Sigmoid colon (tissue), 7 donors: ENCODE measurements around the gene NOL4L. TPM values are rescaled to one million over a fixed set of nuclear protein-coding genes. Genes with fewer than 3 reads are reported as not detected.
"Not testable (repeated sequence)": the region's sequence is repeated elsewhere in the genome, so short reads cannot be mapped to it uniquely, and the experiment has no call there.

Experiments used
- DNase-seq: peaks from one replicate; pipeline ENCODE4 v3.0.0-alpha.2; 2019
- H3K27ac ChIP-seq, 4 donors: fragments of 200-600 bp; sonication (generic); one replicate each; pipeline ENCODE4 v1.5.1; 2016 to 2019; ENCODE audit warnings: mild to moderate bottlenecking in 1 of 4
- H3K27me3 ChIP-seq, 3 donors: fragments of 200-600 bp; sonication (generic); one replicate each; pipeline ENCODE4 v1.5.1; 2019; ENCODE audit warnings: mild to moderate bottlenecking in 1 of 3
- H3K36me3 ChIP-seq, 4 donors: fragments of 200-600 bp; sonication (generic); one replicate each; pipeline ENCODE4 v1.5.1; 2016 to 2019
- H3K4me1 ChIP-seq, 4 donors: fragments of 200-600 bp; sonication (generic); one replicate each; pipeline ENCODE4 v1.5.1; 2017 to 2019
- H3K4me3 ChIP-seq, 4 donors: fragments of 200-600 bp; sonication (generic); one replicate each; pipeline ENCODE4 v1.5.1; 2017 to 2019; ENCODE audit warnings: mild to moderate bottlenecking in 2 of 4, moderate library complexity in 1 of 4
- H3K9me3 ChIP-seq, 4 donors: fragments of 200-600 bp in 3 of 4; sonication (generic) in 3 of 4; one replicate each; pipeline versions ENCODE4 v1.5.1 to v1.6.1; 2013 to 2019
- EP300 ChIP-seq, 4 donors: sonication (generic); formaldehyde crosslinking; IDR thresholded peaks; one replicate each; pipeline ENCODE4 v1.6.1; 2017; ENCODE audit warnings: antibody characterized with exemption in 4 of 4
- POLR2A ChIP-seq, 2 donors: fragments of 450-650 bp; IDR thresholded peaks; one replicate each; pipeline ENCODE4 v1.6.1; 2016; ENCODE audit warnings: antibody characterized with exemption in 2 of 2, mild to moderate bottlenecking in 2 of 2, moderate library complexity in 2 of 2
- POLR2AphosphoS5 ChIP-seq, 4 donors: sonication (generic); formaldehyde crosslinking; IDR thresholded peaks; one replicate each; pipeline ENCODE4 v1.6.1; 2017; ENCODE audit warnings: antibody characterized with exemption in 4 of 4
- WGBS, 2 donors: extraction: QIAGEN DNeasy Blood & Tissue Kit; methylation state at CpG; one replicate each; pipeline ENCODE4 v1.1.7; 2013; 5-methylcytosine and 5-hydroxymethylcytosine counted together
- intact Hi-C: fragments of 100-400 bp; cut with DNase I; formaldehyde crosslinking; loops from one replicate; pipeline ENCODE4 v1.15.1; 2023
- polyA plus RNA-seq, 3 donors: library from polyadenylated mRNA; stranded (reverse); fragments of 200-250 nt; gene quantifications; one replicate each; pipeline ENCODE4 v1.2.3, GENCODE V29; 2013
- total RNA-seq, 4 donors: library from RNA; depleted of rRNA; stranded (reverse); fragments of >200 nt; gene quantifications; one replicate each; pipeline ENCODE4 v1.1.0, GENCODE V29; 2016
- TF ChIP-seq, protein P1 (sequence below), 4 experiments: fragments of 450-650 bp in 3 of 4; fragments of 200-600 bp in 1 of 4; IDR thresholded peaks; one replicate each; pipeline ENCODE4 v1.5.1; 2016 to 2019; ENCODE audit warnings: antibody characterized with exemption in 4 of 4, mild to moderate bottlenecking in 3 of 4, moderate library complexity in 2 of 4
- donor health status: healthy with polysubstance abuse.
- donor health status: Bipolar disorder and iron deficiency.
- donor health status: healthy.

Gene NOL4L
- total and polyA plus RNA-seq, 7 donors, result 9.2 to 34.7 (median 16.8) TPM

DNA sequence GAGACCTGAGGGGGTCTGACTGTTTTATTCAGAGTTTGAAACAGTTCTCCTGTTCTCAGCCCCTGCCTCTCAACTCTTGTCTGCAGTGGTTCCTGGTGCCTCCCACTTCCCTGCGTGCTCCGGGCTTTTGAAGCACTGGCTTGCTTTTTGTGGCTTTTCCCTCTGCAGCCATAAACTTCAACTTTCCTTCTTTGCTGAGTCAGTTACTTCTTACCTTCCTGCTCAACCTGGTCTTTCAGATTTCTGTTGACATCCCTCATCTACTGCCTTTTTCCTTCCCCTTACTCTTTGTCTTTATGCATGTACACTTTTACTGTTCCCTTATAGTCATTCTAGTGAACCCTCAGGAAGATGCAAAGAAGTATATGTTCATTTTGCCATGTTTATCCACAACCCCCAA is 169.6 kb downstream of the NOL4L start:
- 38 to 84% methylated on average over 2 of the region's 2 CpGs for WGBS, 2 donors
- no peaks in the 10 kb centered on the region for H3K27me3 ChIP-seq
- H3K36me3 ChIP-seq, result no peaks in the 10 kb centered on the region
- H3K27ac ChIP-seq, result no peak overlapping the region
- TF ChIP-seq POLR2AphosphoS5 (IDR thresholded peaks at IDR 0.05) (no peak), POLR2A (IDR thresholded peaks at IDR 0.05) (no peak), EP300 (IDR thresholded peaks at IDR 0.05) (no peak)
- TF ChIP-seq, protein P1, sequence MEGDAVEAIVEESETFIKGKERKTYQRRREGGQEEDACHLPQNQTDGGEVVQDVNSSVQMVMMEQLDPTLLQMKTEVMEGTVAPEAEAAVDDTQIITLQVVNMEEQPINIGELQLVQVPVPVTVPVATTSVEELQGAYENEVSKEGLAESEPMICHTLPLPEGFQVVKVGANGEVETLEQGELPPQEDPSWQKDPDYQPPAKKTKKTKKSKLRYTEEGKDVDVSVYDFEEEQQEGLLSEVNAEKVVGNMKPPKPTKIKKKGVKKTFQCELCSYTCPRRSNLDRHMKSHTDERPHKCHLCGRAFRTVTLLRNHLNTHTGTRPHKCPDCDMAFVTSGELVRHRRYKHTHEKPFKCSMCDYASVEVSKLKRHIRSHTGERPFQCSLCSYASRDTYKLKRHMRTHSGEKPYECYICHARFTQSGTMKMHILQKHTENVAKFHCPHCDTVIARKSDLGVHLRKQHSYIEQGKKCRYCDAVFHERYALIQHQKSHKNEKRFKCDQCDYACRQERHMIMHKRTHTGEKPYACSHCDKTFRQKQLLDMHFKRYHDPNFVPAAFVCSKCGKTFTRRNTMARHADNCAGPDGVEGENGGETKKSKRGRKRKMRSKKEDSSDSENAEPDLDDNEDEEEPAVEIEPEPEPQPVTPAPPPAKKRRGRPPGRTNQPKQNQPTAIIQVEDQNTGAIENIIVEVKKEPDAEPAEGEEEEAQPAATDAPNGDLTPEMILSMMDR (IDR thresholded peaks at IDR 0.05), result no peak
- DNase-seq, result no peak
- no peaks in the 10 kb centered on the region for H3K9me3 ChIP-seq
- no peak overlapping the region for H3K4me3 ChIP-seq
- H3K4me1 ChIP-seq, result peaks cover 0 to 28% (median 16%) of the 10 kb centered on the region in 4 donors
- intact Hi-C loops, result no loop called here

DNA sequence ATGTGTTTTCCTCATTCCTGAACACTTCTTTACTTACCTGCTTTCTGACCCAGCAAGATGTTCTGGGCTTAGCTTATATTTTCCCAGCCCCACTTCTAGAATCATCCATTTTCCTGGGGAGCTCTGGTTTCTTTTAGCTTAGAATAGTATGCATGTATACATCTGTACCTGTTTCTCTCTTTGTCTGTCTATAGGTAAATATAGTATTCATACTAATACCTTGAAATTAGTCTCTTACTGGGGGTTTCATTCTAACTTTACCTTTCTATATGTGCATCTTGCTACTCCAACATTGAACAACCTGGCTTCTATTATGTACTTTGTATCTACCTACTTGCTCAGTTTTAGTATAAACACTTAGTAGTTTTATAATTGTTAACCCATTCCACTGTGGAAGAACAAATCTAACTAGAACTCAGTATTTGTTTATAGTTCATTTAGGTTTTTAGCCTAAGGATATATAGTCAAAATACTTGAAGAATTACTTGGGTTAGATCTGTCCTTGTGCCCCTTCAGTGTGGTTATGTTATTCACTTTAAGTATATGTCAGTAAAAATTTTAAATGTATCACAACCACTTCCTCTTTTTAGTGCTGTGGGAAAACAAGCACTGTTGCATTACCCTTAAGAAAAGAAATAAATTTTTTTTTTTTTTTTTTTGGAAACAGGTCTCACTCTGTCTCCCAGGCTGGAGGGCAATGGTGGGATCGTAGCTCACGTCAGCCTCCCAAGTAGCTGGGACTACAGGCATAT is 173.0 kb downstream of the NOL4L start:
- Histone ChIP-seq H3K27me3 (no peaks in the 10 kb centered on the region), H3K9me3 (no peaks in the 10 kb centered on the region), H3K36me3 (peaks cover 0 to 11% (median 0%) of the 10 kb centered on the region in 4 donors), H3K4me1 (peaks cover 0 to 23% (median 10%) of the 10 kb centered on the region in 4 donors), H3K4me3 (no peak overlapping the region), H3K27ac (no peak overlapping the region)
- intact Hi-C loops, result no loop called here
- 58 to 88% methylated on average over 2 of the region's 2 CpGs for WGBS, 2 donors
- DNase-seq, result no peak
- TF ChIP-seq, protein P1 (IDR thresholded peaks at IDR 0.05), result no peak
- TF ChIP-seq POLR2AphosphoS5 (IDR thresholded peaks at IDR 0.05) (no peak), POLR2A (IDR thresholded peaks at IDR 0.05) (no peak), EP300 (IDR thresholded peaks at IDR 0.05) (no peak)

DNA sequence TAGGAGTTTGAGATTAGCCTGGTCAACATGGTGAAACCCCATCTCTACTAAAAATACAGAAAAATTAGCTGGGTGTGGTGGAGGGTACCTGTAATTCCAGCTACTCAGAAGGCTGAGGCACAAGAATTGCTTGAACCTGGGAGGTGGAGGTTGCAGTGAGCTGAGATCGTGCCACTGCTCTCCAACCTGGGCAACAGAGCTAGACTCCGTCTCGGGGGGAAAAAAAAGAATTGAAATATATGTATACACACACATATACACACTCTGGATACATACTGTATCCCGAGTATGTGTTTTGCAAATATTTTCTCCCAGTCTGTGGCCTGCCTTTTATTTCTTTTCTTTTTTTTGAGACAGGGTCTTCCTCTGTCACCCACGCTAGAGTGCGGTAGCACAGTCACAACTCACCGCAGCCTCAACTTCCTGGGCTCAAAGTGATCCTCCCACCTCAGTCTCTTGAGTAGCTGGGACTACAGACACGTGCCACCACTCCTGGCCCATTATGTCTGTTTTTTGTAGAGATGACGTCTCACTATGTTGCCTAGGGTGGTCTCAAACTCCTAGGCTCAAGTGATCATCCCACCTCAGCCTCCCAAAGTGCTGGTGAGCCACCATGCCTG is 177.9 kb downstream of the NOL4L start:
- WGBS, 2 donors, result 78 to 92% methylated on average over 9 of the region's 9 CpGs
- H3K9me3 ChIP-seq, H3K4me1 ChIP-seq, H3K4me3 ChIP-seq, DNase-seq, intact Hi-C loops, H3K27me3 ChIP-seq, H3K27ac ChIP-seq: not testable (repeated sequence)
- peaks cover 0 to 11% (median 0%) of the 10 kb centered on the region in 4 donors for H3K36me3 ChIP-seq

DNA sequence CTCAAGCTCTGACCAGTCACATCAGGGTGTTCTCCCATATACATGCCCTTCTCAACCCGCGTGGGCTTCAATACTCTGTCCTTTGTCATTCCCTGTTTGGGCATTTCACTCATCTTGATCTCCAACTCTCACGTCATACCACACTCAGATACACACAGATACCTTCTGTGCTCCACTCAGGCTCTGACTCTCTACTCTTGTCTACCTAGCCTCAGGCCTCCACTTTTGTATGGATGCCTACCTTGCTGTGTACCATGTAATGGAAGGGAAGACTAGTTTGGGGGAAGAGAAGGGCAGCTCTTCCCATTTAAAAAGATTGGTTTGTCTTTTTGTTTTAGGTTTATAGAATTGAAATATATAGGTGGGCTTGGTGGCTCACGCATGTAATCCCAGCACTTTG is 178.4 kb downstream of the NOL4L start:
- intact Hi-C loops, result no loop called here
- Histone ChIP-seq H3K36me3 (peaks cover 0 to 11% (median 0%) of the 10 kb centered on the region in 4 donors), H3K27me3 (no peaks in the 10 kb centered on the region), H3K4me1 (peaks cover 0 to 4% (median 0%) of the 10 kb centered on the region in 4 donors), H3K9me3 (no peaks in the 10 kb centered on the region), H3K27ac (no peak overlapping the region), H3K4me3 (no peak overlapping the region)
- TF ChIP-seq POLR2A (IDR thresholded peaks at IDR 0.05), result no peak
- TF ChIP-seq POLR2AphosphoS5 (IDR thresholded peaks at IDR 0.05), result no peak
- no peak for TF ChIP-seq EP300 (IDR thresholded peaks at IDR 0.05)
- TF ChIP-seq, protein P1 (IDR thresholded peaks at IDR 0.05), result no peak
- no peak for DNase-seq
- 97 to 99% methylated on average over 4 of the region's 4 CpGs for WGBS, 2 donors

DNA sequence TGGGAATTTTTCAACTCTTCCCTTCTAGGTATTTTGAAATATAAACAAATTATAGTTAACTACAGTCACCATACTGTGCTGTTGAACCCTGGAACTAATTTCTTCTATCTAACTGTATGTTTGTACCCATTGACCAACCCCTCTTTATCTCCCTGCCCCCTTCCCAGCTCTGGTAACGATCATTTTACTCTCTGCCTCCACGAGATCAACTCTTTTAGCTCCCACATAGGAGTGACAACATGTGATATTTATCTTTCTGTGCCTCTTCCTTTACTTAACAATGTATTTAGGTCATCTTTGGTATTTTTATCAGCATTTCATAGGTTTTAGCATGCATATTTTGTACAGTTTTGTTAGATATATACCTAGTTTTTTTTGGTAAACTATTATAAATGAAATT is 181.1 kb downstream of the NOL4L start:
- DNase-seq, result no peak
- H3K9me3 ChIP-seq, result no peaks in the 10 kb centered on the region
- TF ChIP-seq, protein P1 (IDR thresholded peaks at IDR 0.05), result no peak
- TF ChIP-seq POLR2A (IDR thresholded peaks at IDR 0.05) (no peak), POLR2AphosphoS5 (IDR thresholded peaks at IDR 0.05) (no peak), EP300 (IDR thresholded peaks at IDR 0.05) (no peak)
- H3K4me1 ChIP-seq, result peaks cover 0 to 4% (median 0%) of the 10 kb centered on the region in 4 donors
- H3K4me3 ChIP-seq, result no peak overlapping the region
- H3K27me3 ChIP-seq, result no peaks in the 10 kb centered on the region
- H3K27ac ChIP-seq, result no peak overlapping the region
- H3K36me3 ChIP-seq, result peaks cover 0 to 6% (median 0%) of the 10 kb centered on the region in 4 donors
- intact Hi-C loops, result no loop called here
- 80 to 92% methylated on average over 2 of the region's 2 CpGs for WGBS, 2 donors
